ENCODE data around the gene KCNJ1.

The KCNJ1 gene

GRCh38 chr11:128853559-128853958 lies 13.5 kb downstream of the KCNJ1 start:
- no peaks in the 10 kb centered on the region for H3K27me3 ChIP-seq (ENCODE audit: control insufficient read depth in 1 of 2, insufficient read depth in 2 of 2, low read length in 2 of 2)

GRCh38 chr11:128852327-128853023 lies 14.6 kb downstream of the KCNJ1 start:
- H3K9me3 ChIP-seq (ENCODE audit: control insufficient read depth in 1 of 2, low read length in 2 of 2): no peaks in the 10 kb centered on the region
- H3K27me3 ChIP-seq (ENCODE audit: control insufficient read depth in 1 of 2, insufficient read depth in 2 of 2, low read length in 2 of 2): no peaks in the 10 kb centered on the region
- no peaks in the 10 kb centered on the region for H3K36me3 ChIP-seq (ENCODE audit: control insufficient read depth in 1 of 2, insufficient read depth in 2 of 2, low read length in 2 of 2)
- H3K4me1 ChIP-seq (ENCODE audit: control insufficient read depth in 1 of 2, insufficient read depth in 2 of 2, low read length in 2 of 2): no peaks in the 10 kb centered on the region
- H3K9ac ChIP-seq (ENCODE audit: low read depth in 1 of 2, low read length in 2 of 2): no peak overlapping the region
- H3K4me3 ChIP-seq (ENCODE audit: low read depth in 1 of 2, low read length in 2 of 2): no peak overlapping the region
- H3K27ac ChIP-seq (ENCODE audit: low read depth, low read length): no peak overlapping the region

More at GRCh38 chr11:128853559-128853958, 13.5 kb downstream of the KCNJ1 start:
- no peak overlapping the region for H3K4me3 ChIP-seq (ENCODE audit: low read depth in 1 of 2, low read length in 2 of 2)
- H3K27ac ChIP-seq (ENCODE audit: low read depth, low read length): no peak overlapping the region
- no peaks in the 10 kb centered on the region for H3K9me3 ChIP-seq (ENCODE audit: control insufficient read depth in 1 of 2, low read length in 2 of 2)
- no peaks in the 10 kb centered on the region for H3K4me1 ChIP-seq (ENCODE audit: control insufficient read depth in 1 of 2, insufficient read depth in 2 of 2, low read length in 2 of 2)
- H3K36me3 ChIP-seq (ENCODE audit: control insufficient read depth in 1 of 2, insufficient read depth in 2 of 2, low read length in 2 of 2): no peaks in the 10 kb centered on the region
- no peak overlapping the region for H3K9ac ChIP-seq (ENCODE audit: low read depth in 1 of 2, low read length in 2 of 2)

DNA sequence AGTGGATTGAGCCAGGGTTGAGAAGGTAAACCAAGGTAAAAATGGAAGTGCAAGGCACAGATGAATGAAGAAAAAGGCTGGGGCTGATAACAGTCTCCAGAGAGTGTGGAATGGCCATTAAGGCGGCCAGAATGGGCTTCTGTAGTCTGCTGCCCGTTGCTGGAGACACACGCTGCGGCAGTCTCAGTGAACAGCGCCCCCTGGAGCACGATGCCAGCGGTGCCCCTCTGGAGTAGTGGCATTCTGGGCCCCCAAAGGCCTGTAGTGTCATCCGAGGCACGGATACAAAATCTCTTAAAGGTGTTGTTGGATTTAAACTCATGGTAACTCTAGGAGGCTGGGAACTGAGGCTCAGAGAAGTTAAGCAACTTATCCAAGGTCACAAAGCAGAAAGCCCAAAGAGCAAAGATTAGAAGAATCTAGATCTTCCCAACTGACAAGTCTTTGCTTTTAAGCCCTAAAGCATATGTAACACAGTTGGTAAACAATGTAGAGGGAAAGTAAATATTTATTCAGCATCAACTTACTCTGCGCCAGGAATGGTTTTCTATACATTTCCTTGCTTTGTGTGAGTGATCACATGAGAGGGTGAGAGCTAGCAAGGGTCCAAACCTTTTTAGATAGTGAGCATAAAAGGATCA lies 18.2 kb downstream of the KCNJ1 start:
- no peak overlapping the region for H3K9ac ChIP-seq (ENCODE audit: low read depth in 1 of 2, low read length in 2 of 2)
- H3K4me1 ChIP-seq (ENCODE audit: control insufficient read depth in 1 of 2, insufficient read depth in 2 of 2, low read length in 2 of 2): no peaks in the 10 kb centered on the region
- H3K27me3 ChIP-seq (ENCODE audit: control insufficient read depth in 1 of 2, insufficient read depth in 2 of 2, low read length in 2 of 2): no peaks in the 10 kb centered on the region
- H3K36me3 ChIP-seq (ENCODE audit: control insufficient read depth in 1 of 2, insufficient read depth in 2 of 2, low read length in 2 of 2): no peaks in the 10 kb centered on the region
- no peaks in the 10 kb centered on the region for H3K9me3 ChIP-seq (ENCODE audit: control insufficient read depth in 1 of 2, low read length in 2 of 2)
- H3K4me3 ChIP-seq (ENCODE audit: low read depth in 1 of 2, low read length in 2 of 2): no peak overlapping the region
- no peak overlapping the region for H3K27ac ChIP-seq (ENCODE audit: low read depth, low read length)

- Histone ChIP-seq H3K9ac (ENCODE audit: low read depth in 1 of 2, low read length in 2 of 2) (no peak overlapping the region), H3K27ac (ENCODE audit: low read depth, low read length) (no peak overlapping the region), H3K4me1 (ENCODE audit: control insufficient read depth in 1 of 2, insufficient read depth in 2 of 2, low read length in 2 of 2) (no peaks in the 10 kb centered on the region), H3K36me3 (ENCODE audit: control insufficient read depth in 1 of 2, insufficient read depth in 2 of 2, low read length in 2 of 2) (no peaks in the 10 kb centered on the region), H3K27me3 (ENCODE audit: control insufficient read depth in 1 of 2, insufficient read depth in 2 of 2, low read length in 2 of 2) (no peaks in the 10 kb centered on the region), H3K4me3 (ENCODE audit: low read depth in 1 of 2, low read length in 2 of 2) (no peak overlapping the region), H3K9me3 (ENCODE audit: control insufficient read depth in 1 of 2, low read length in 2 of 2) (no peaks in the 10 kb centered on the region)
These were observed 20.1 kb downstream of the KCNJ1 start for GRCh38 chr11:128846985-128847384.

GRCh38 chr11:128845334-128845780 lies 21.7 kb downstream of the KCNJ1 start:
- H3K9ac ChIP-seq (ENCODE audit: low read depth in 1 of 2, low read length in 2 of 2): no peak overlapping the region
- no peak overlapping the region for H3K4me3 ChIP-seq (ENCODE audit: low read depth in 1 of 2, low read length in 2 of 2)
- no peaks in the 10 kb centered on the region for H3K9me3 ChIP-seq (ENCODE audit: control insufficient read depth in 1 of 2, low read length in 2 of 2)
- H3K27me3 ChIP-seq (ENCODE audit: control insufficient read depth in 1 of 2, insufficient read depth in 2 of 2, low read length in 2 of 2): no peaks in the 10 kb centered on the region
- no peaks in the 10 kb centered on the region for H3K36me3 ChIP-seq (ENCODE audit: control insufficient read depth in 1 of 2, insufficient read depth in 2 of 2, low read length in 2 of 2)
- H3K27ac ChIP-seq (ENCODE audit: low read depth, low read length): no peak overlapping the region
- H3K4me1 ChIP-seq (ENCODE audit: control insufficient read depth in 1 of 2, insufficient read depth in 2 of 2, low read length in 2 of 2): no peaks in the 10 kb centered on the region

DNA sequence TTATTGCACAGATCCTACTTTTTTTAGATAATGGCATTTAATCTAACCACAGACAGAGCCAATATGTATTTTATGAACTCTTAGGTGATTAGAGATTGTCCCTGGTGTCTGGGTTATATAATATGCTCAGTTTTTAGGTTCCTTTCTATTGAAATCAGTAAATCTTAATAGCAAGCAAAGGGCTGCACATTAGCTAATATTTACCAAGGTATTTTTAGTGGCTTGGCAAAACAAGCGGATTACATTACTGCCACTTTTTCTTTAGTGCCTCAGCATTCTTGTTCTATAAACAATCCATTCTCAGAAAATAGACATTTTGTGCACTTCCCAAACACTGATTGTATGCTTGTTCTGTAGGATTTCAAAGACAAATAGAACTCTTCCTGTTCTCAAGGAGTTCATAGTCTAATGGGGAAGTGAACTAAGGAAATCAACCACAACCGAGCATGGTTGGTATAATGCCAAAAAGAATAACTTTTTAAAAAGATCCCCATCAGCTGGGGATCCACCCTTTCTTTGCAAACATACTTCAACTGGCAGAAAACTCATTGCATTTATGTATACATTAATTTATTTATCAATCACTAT lies 23.8 kb downstream of the KCNJ1 start:
- no peak overlapping the region for H3K9ac ChIP-seq (ENCODE audit: low read depth in 1 of 2, low read length in 2 of 2)
- H3K27me3 ChIP-seq (ENCODE audit: control insufficient read depth in 1 of 2, insufficient read depth in 2 of 2, low read length in 2 of 2): no peaks in the 10 kb centered on the region
- H3K27ac ChIP-seq (ENCODE audit: low read depth, low read length): no peak overlapping the region
- no peak overlapping the region for H3K4me3 ChIP-seq (ENCODE audit: low read depth in 1 of 2, low read length in 2 of 2)
- H3K4me1 ChIP-seq (ENCODE audit: control insufficient read depth in 1 of 2, insufficient read depth in 2 of 2, low read length in 2 of 2): no peaks in the 10 kb centered on the region
- no peaks in the 10 kb centered on the region for H3K36me3 ChIP-seq (ENCODE audit: control insufficient read depth in 1 of 2, insufficient read depth in 2 of 2, low read length in 2 of 2)
- H3K9me3 ChIP-seq (ENCODE audit: control insufficient read depth in 1 of 2, low read length in 2 of 2): no peaks in the 10 kb centered on the region

- H3K4me3 ChIP-seq (ENCODE audit: low read depth in 1 of 2, low read length in 2 of 2): no peak overlapping the region
- H3K4me1 ChIP-seq (ENCODE audit: control insufficient read depth in 1 of 2, insufficient read depth in 2 of 2, low read length in 2 of 2): no peaks in the 10 kb centered on the region
- H3K36me3 ChIP-seq (ENCODE audit: control insufficient read depth in 1 of 2, insufficient read depth in 2 of 2, low read length in 2 of 2): no peaks in the 10 kb centered on the region
- no peaks in the 10 kb centered on the region for H3K27me3 ChIP-seq (ENCODE audit: control insufficient read depth in 1 of 2, insufficient read depth in 2 of 2, low read length in 2 of 2)
- no peaks in the 10 kb centered on the region for H3K9me3 ChIP-seq (ENCODE audit: control insufficient read depth in 1 of 2, low read length in 2 of 2)
- no peak overlapping the region for H3K9ac ChIP-seq (ENCODE audit: low read depth in 1 of 2, low read length in 2 of 2)
- no peak overlapping the region for H3K27ac ChIP-seq (ENCODE audit: low read depth, low read length)
These were observed 25.5 kb downstream of the KCNJ1 start for GRCh38 chr11:128841461-128842072.

GRCh38 chr11:128840783-128841182 lies 26.3 kb downstream of the KCNJ1 start:
- Histone ChIP-seq H3K36me3 (ENCODE audit: control insufficient read depth in 1 of 2, insufficient read depth in 2 of 2, low read length in 2 of 2) (no peaks in the 10 kb centered on the region), H3K9ac (ENCODE audit: low read depth in 1 of 2, low read length in 2 of 2) (no peak overlapping the region), H3K27ac (ENCODE audit: low read depth, low read length) (no peak overlapping the region), H3K9me3 (ENCODE audit: control insufficient read depth in 1 of 2, low read length in 2 of 2) (no peaks in the 10 kb centered on the region), H3K27me3 (ENCODE audit: control insufficient read depth in 1 of 2, insufficient read depth in 2 of 2, low read length in 2 of 2) (no peaks in the 10 kb centered on the region), H3K4me1 (ENCODE audit: control insufficient read depth in 1 of 2, insufficient read depth in 2 of 2, low read length in 2 of 2) (no peaks in the 10 kb centered on the region), H3K4me3 (ENCODE audit: low read depth in 1 of 2, low read length in 2 of 2) (no peak overlapping the region)

GRCh38 chr11:128840137-128840536 lies 27.0 kb downstream of the KCNJ1 start:
- Histone ChIP-seq H3K9ac (ENCODE audit: low read depth in 1 of 2, low read length in 2 of 2) (no peak overlapping the region), H3K36me3 (ENCODE audit: control insufficient read depth in 1 of 2, insufficient read depth in 2 of 2, low read length in 2 of 2) (no peaks in the 10 kb centered on the region), H3K9me3 (ENCODE audit: control insufficient read depth in 1 of 2, low read length in 2 of 2) (no peaks in the 10 kb centered on the region), H3K27ac (ENCODE audit: low read depth, low read length) (no peak overlapping the region), H3K4me3 (ENCODE audit: low read depth in 1 of 2, low read length in 2 of 2) (no peak overlapping the region), H3K27me3 (ENCODE audit: control insufficient read depth in 1 of 2, insufficient read depth in 2 of 2, low read length in 2 of 2) (no peaks in the 10 kb centered on the region), H3K4me1 (ENCODE audit: control insufficient read depth in 1 of 2, insufficient read depth in 2 of 2, low read length in 2 of 2) (peaks cover 0 to 4% of the 10 kb centered on the region in 2 donors)

GRCh38 chr11:128839081-128839480 lies 28.0 kb downstream of the KCNJ1 start:
- no peaks in the 10 kb centered on the region for H3K9me3 ChIP-seq (ENCODE audit: control insufficient read depth in 1 of 2, low read length in 2 of 2)
- H3K36me3 ChIP-seq (ENCODE audit: control insufficient read depth in 1 of 2, insufficient read depth in 2 of 2, low read length in 2 of 2): no peaks in the 10 kb centered on the region
- H3K27me3 ChIP-seq (ENCODE audit: control insufficient read depth in 1 of 2, insufficient read depth in 2 of 2, low read length in 2 of 2): no peaks in the 10 kb centered on the region
- peaks cover 0 to 4% of the 10 kb centered on the region in 2 donors for H3K4me1 ChIP-seq (ENCODE audit: control insufficient read depth in 1 of 2, insufficient read depth in 2 of 2, low read length in 2 of 2)
- H3K27ac ChIP-seq (ENCODE audit: low read depth, low read length): no peak overlapping the region
- H3K4me3 ChIP-seq (ENCODE audit: low read depth in 1 of 2, low read length in 2 of 2): no peak overlapping the region
- H3K9ac ChIP-seq (ENCODE audit: low read depth in 1 of 2, low read length in 2 of 2): no peak overlapping the region
